NCI-H510A treated with DMSO at 0.1 percent for 48 hours (cell line): Measurements from ENCODE around the gene TBC1D13.
"Not testable (repeated sequence)": the region's sequence is repeated elsewhere in the genome, so short reads cannot be mapped to it uniquely, and the experiment has no call there.

Experiments
- DNase-seq: peaks from one replicate; lab custom pipeline; 2025; lab: John Stamatoyannopoulos, UW

Gene TBC1D13

DNA sequence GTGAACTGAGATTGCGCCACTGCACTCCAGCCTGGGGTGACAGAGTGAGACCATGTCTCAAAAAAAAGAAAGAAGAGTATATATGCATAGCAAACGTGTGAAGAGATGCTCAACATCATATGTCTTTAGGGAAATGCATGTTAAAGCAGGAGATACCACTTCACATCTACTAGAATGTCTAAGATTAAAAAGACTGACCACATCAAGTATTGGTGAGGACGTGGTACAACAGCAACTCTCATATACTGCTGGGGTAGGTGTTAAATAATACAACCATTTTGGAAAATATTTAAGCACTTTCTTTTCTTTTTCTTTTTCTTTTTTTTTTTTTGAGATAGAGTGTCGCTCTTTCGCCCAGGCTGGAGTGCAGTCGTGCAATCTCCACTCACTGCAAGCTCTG is 1.6 kb upstream of the TBC1D13 start:
- DNase-seq = no peak

- no peak for DNase-seq
Measured at GRCh38 chr9:128787659-128788058, 606 bp downstream of the TBC1D13 start.

- DNase-seq = no peak
Measured at GRCh38 chr9:128788445-128788844, 1.4 kb downstream of the TBC1D13 start.

DNA sequence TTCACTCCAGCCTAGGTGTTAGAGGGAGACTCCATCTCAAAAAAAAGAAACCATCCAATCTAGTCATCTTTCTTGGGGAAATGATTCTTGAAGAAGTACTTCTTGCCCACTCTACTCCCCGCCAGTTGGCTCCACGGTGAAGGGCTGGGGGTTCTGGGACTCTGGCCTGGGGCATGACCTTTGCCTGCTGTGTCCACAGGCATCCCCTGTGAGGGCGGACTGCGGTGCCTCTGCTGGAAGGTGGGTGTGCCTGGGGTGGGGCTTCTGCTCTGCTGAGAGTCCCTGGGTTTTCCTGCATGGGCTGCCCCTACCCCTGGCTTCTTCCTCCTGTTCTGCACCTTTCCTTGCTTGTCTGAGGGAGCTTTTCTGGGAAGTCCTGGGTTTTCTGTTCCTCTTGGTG is 3.5 kb downstream of the TBC1D13 start:
- DNase-seq = no peak

- DNase-seq = no peak
Measured at GRCh38 chr9:128792134-128792533, 5.1 kb downstream of the TBC1D13 start.

DNA sequence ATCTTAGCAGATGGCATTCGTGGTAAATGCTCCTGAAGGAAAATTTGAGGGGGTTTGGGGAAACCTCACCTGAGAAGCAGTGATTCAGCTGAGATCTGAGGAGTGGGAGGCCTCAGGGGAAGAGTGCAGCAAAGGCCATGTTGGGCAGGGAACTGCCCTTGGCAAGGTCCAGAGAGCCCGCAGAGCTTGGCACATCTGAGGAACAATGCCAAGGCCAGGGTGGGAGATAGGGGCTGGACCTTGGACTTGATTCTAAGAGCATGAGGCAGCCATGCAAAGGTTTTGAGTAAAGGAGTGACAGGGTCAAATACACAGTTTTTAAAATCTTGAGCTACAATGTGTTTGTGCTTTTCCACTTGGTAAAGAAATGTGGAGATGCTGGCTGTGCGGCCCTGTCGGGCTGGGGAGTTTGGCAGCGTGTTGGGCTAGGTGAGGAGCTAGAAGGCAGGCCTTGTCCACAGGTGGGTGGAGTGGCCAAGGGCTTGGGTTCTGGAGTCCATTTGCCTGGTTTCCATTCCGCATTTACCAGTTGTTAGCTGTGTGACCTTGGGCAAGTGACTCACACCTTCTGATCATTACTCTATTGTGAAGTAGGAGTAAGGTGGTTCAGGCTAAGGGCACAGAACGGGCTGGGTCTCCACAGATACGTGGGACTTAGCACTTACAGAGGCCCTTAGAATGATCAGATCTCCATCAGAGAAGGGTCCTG is 6.1 kb downstream of the TBC1D13 start:
- no peak for DNase-seq

DNA sequence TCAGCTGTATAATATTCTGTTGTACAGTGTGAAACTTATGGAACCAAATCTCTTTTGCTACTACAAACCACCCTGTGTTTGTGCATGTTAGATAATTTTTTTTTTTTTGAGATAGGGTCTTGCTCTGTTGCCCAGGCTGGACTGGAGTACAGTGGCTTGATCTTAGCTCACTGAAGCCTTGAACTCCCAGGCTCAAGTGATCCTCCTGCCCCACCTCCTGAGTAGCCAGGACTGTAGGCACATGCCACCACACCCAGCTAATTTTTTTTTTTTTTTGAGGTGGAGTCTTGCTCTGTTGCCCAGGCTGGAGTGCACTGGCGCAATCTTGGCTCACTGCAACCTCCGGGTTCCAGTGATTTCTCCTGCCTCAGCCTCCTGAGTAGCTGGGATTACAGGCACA is 7.9 kb downstream of the TBC1D13 start:
- not testable (repeated sequence) for DNase-seq

DNA sequence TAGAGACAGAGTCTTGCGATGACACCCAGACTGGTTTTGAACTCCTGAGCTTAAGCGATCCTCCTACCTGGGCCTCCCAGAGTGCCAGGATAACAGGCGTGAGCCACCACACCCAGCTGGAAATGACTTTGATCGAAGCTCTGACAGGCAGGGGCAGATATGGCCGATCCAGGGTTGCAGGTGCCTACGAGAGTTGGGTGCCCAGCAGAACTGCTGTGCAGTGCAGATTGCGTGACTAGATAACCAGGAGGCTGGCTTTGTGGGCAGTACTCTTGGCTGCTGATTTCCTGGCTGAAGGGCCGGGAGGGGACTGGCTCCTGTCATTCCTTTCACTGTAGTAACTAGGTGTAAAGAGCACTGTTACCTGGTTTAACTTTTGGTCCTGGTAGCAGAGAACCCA is 11.8 kb downstream of the TBC1D13 start:
- DNase-seq = no peak

DNA sequence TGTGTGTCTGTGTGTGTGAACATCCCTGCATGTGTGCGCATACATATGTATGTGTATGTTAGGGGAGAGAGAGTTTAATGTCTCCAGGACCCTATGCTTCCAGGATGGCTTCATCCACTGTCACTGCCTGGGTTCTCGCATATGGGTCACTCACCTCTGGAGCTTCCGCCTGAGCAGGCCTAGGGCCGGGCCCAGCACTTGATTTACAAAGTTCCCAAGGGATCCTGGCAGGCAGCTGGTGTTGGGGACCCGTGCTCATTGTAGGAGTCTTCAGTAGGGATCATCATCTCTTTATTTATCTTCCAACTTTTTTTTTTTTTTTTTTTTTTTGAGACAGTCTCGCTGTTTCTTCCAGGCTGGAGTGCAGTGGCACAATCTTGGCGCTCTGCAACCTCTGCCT is 13.0 kb downstream of the TBC1D13 start:
- DNase-seq = no peak

- DNase-seq = no peak
Measured at GRCh38 chr9:128802482-128802881, 15.4 kb downstream of the TBC1D13 start.

DNA sequence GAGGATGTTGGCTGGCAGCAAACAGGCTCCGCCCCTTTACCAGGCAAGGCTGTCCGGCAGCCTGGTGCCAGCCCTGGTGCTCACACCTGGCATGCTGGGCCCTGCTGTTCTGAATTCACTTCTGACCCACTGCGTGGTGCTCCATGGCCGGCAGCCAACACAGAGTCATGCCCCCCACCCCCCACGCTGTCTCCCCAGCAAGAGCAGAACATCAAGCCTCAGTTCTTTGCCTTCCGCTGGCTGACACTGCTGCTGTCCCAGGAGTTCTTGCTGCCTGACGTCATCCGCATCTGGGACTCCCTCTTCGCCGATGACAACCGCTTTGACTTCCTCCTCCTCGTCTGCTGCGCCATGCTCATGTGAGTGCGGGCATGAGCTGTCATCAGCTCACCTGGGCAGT is 18.6 kb downstream of the TBC1D13 start:
- DNase-seq = no peak

GRCh38 chr9:128807827-128808226 is 20.8 kb downstream of the TBC1D13 start:
- DNase-seq = no peak

DNA sequence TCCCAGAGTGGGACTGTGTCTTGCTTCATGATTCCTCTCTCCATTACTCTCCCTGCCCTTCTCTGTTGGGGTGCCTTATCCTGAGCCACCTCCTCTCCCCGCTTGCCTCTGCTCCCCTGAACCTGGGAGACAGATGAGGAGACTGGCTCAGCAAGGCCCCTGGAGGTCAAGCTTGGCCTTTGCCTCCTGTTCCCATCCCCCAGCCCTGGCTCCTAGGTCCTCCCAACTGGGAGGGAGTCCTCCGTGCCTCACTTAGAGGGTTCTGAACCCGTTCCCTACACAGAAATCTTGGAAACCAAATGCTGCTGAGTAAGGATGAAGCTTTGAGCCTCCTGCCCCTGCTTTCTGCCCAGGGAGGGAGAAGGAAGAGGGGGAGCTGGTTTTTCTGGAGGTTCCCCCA is 21.5 kb downstream of the TBC1D13 start:
- DNase-seq = no peak

- DNase-seq = no peak
Measured at GRCh38 chr9:128809036-128809599, 22.1 kb downstream of the TBC1D13 start.

- no peak for DNase-seq
Measured at GRCh38 chr9:128809831-128810230, 22.8 kb downstream of the TBC1D13 start.

DNA sequence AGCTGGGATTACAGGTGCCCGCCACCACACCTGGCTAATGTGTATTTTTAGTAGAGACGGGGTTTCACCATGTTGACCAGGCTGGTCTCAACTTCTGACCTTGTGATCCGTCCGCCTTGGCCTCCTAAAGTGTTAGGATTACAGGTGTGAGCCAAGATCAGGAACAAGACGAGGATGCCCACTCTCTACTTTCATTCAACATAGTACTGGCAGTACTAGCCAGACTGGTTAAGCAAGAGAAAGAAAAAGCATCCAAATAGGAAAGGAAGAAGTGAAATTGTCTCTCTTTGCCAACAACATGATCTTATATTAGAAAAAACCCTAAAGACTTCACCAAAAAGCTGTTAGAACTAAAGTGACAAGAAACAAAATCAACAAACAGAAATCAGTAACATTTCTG is 23.8 kb downstream of the TBC1D13 start:
- DNase-seq = no peak

DNA sequence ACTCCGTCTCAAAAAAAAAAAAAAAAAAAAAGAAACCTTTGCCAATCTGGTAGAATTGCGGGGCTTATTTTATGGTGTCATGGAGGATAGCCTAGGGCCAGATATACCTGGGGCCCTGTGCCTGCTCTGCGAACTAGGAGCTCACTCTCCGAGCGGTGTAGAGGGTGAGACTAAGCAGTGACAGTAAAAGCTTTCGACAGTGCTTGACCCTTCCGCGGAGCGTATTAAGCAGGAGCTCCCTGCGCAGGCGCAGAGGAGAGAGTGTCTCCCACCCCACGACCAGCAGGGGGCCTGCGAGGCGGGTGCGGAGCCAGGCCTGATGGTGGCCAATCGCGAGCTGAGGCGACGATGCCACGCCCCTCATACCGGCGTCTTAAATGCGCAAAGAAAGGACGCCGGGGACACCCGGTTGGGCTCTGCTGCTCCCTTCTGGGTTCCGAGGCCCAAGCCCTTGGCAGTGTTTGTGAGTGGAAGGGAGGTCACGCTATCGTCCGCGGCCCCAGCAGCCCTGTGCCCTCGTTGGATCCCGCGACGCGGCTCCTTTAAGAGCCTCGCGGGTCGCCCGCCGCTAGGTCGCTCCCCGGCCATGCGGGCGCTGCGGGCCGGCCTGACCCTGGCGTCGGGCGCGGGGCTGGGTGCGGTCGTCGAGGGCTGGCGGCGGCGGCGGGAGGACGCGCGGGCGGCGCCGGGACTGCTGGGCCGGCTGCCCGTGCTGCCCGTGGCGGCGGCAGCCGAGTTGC is 31.2 kb downstream of the TBC1D13 start, which contains the start of gene ENDOG:
Gene ENDOG, plus strand, starts transcription at position 402 of the 740 bp plus-strand sequence. Its CDS starts 185 bp downstream, at position 587.
- peak; percentile 97 for DNase-seq

GRCh38 chr9:128818839-128819715 is 32.0 kb downstream of the TBC1D13 start:
- DNase-seq = no peak

DNA sequence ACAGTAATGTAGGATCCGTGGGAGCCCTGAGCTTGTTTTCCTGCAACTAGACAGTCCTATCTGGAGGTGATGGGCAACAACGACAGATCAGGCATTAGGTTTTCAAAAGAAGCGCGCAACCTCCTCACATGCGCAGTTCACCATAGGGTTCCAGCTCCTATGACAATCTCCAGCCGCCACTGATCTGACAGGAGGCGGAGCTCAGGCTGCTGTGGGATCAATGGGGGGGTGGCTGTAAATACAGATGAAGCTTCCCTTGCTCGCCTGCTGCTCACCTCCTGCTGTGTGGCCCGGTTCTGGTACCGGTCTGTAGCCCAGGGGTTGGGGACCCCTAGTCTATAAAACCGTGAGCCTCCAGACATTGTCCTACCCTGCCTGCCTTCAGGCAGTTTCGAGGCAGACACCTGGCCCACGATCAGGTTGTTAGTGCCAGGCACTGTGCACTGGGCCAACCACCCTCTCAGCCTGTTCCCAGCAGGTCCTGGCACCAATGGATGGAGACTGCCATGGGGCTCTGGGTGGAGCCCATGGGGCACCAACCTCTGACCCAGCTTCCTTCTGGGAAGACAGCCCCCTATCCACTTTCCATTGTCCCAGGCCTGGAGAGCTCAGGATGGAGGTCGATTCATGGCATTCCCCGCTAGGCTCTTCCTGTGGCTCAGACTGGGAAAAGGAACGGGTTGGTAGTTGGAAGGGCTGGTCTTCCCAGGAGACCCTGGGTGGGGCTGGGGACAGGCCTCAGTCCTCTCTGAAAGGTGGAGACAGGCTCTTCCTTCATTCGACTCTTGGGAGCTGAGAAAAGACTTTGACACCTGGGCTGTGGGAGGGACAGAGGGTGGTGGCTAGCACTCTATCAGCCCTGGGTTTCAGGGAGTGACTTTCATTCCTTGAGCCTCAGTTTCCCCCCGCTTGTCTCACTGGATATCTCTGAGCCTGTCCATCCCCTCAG is 32.9 kb downstream of the TBC1D13 start:
- peak; percentile 79 for DNase-seq

DNA sequence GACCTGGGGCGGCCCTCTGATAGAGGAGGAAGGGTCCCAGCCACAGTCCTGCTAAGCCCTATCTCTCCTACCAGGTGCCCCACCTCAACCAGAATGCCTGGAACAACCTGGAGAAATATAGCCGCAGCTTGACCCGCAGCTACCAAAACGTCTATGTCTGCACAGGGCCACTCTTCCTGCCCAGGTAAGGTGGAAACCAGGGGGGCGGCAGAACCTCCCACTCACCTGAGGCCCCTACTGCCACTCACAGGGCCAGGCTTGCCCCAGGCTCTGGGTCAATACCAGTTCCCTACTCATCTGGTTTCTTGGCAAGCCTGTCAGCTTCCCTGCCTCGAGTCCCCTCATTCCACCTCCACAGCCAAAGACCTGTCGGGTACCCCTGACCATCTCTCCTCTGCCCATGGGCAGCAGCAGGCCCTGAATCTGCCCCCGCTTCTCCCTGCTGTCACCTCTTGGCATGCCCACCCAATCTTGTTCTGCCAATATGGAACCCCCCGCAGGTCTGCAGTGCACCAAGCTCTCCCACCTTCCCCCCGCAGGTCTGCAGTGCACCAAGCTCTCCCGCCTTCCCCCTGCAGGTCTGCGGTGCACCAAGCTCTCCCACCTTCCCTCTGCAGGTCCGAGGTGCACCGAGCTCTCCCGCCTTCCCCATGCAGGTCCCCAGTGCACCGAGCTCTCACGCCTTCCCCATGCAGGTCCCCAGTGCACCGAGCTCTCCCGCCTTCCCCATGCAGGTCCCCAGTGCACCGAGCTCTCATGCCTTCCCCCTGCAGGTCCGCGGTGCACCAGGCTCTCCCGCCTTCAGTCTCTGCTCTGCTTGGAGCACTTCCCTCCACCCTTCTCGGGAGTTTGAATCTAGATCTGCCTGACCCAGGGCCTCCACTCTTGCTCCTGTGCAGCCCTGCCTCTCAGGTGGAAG is 33.9 kb downstream of the TBC1D13 start:
- DNase-seq = no peak
